Thyroid gland (tissue), 4 donors: Measurements from ENCODE around the gene ASCL5.
A peak's percentile ranks its signal among the peaks of the same experiment; 100 is the strongest.

Experiments
- CTCF ChIP-seq, 6 experiments: fragments of 200-600 bp in 3 of 6; fragments of 450-650 bp in 3 of 6; sonication (generic) in 3 of 6; IDR thresholded peaks; one replicate each; pipeline ENCODE4 v1.5.1; 2016 to 2019; ENCODE audit warnings: antibody characterized with exemption in 6 of 6, mild to moderate bottlenecking in 2 of 6, inconsistent platforms in 1 of 6, moderate library complexity in 1 of 6
- POLR2A ChIP-seq, 2 donors: fragments of 450-650 bp; IDR thresholded peaks; one replicate each; pipeline ENCODE4 v1.6.1; 2017; ENCODE audit warnings: antibody characterized with exemption in 2 of 2, mild to moderate bottlenecking in 2 of 2, moderate library complexity in 1 of 2

- TF ChIP-seq CTCF (IDR thresholded peaks at IDR 0.05) (peak in 5 of 6 experiments; percentile 18 to 49 (median 28)), POLR2A (IDR thresholded peaks at IDR 0.05) (no peak)
Measured at GRCh38 chr1:201171063-201172036, 44.4 kb upstream of the ASCL5 start.
